Breast epithelium (tissue), 3 donors: ENCODE measurements around the gene MARCHF4.

ENCODE experiments used
- POLR2AphosphoS5 ChIP-seq, 3 donors: sonication (generic); formaldehyde crosslinking; IDR thresholded peaks; one replicate each; pipeline ENCODE4 v1.6.1; 2017; ENCODE audit warnings: antibody characterized with exemption in 3 of 3
- TF ChIP-seq, protein P1 (sequence below), 3 donors: fragments of 450-650 bp; IDR thresholded peaks; one replicate each; pipeline ENCODE4 v1.5.1; 2016 to 2017; ENCODE audit warnings: antibody characterized with exemption in 3 of 3, mild to moderate bottlenecking in 3 of 3, moderate library complexity in 3 of 3

DNA sequence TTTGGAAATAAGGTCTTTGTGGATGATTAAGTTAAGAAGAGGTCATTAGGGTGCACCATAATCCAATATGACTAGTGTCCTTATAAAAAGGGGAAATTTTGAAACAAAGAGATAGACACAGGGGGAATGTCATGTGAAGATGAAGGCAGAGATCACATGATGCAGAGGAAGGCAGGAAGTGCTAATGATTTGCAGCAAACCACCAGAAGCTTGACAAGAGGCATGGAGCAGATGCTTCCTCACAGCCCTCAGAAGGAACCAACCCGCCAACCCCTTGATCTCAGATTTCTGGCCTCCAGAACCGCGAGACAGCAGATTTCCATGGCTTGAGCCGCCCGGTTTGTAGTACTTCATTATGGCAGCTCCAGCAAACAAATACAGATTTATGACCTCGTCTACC lies 22.6 kb upstream of the MARCHF4 start:
- TF ChIP-seq, protein P1, sequence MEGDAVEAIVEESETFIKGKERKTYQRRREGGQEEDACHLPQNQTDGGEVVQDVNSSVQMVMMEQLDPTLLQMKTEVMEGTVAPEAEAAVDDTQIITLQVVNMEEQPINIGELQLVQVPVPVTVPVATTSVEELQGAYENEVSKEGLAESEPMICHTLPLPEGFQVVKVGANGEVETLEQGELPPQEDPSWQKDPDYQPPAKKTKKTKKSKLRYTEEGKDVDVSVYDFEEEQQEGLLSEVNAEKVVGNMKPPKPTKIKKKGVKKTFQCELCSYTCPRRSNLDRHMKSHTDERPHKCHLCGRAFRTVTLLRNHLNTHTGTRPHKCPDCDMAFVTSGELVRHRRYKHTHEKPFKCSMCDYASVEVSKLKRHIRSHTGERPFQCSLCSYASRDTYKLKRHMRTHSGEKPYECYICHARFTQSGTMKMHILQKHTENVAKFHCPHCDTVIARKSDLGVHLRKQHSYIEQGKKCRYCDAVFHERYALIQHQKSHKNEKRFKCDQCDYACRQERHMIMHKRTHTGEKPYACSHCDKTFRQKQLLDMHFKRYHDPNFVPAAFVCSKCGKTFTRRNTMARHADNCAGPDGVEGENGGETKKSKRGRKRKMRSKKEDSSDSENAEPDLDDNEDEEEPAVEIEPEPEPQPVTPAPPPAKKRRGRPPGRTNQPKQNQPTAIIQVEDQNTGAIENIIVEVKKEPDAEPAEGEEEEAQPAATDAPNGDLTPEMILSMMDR (IDR thresholded peaks at IDR 0.05), result no peak
- no peak for TF ChIP-seq POLR2AphosphoS5 (IDR thresholded peaks at IDR 0.05)
